Measurements from ENCODE around the gene PLCB1. TPM values are rescaled to one million over a fixed set of nuclear protein-coding genes. Genes with fewer than 3 reads are reported as not detected.
A peak's percentile ranks its signal among the peaks of the same experiment; 100 is the strongest.

Gene PLCB1
- total and polyA plus RNA-seq, 4 donors, result 1.6 to 43.8 (median 6.1) TPM

DNA sequence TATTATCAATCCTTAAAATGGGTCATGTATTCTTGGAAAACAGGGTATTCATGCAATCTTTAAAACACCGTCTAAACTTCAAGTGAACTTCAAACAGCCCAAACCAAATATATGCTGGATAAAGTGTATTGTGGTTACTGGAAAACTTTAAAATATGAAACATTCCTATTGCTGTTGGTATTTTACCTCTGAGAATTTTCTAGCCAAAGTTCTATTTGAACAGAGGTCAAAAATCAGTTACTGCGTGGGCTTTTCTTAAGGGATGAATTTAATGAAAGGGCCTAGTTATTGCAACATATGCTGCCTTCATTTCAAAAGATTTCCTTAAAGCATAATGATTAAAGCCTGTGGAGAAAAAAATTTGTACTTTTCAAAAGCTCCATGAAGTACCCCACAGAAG lies 436.0 kb downstream of the PLCB1 start:
- Histone ChIP-seq H3K36me3 (ENCODE audit: control insufficient read depth in 4 of 4, insufficient read depth in 4 of 4, low read length in 4 of 4) (no peaks in the 10 kb centered on the region), H3K27ac (ENCODE audit: low read depth in 1 of 2, low read length in 1 of 2) (no peak overlapping the region), H3K27me3 (ENCODE audit: control insufficient read depth in 3 of 3, insufficient read depth in 3 of 3, low read length in 2 of 3) (no peaks in the 10 kb centered on the region), H3K4me1 (ENCODE audit: control insufficient read depth in 5 of 5, insufficient read depth in 5 of 5, low read length in 5 of 5) (peaks cover 0 to 2% (median 0%) of the 10 kb centered on the region in 5 donors), H3K4me3 (no peak overlapping the region), H3K9me3 (ENCODE audit: control insufficient read depth in 4 of 4, insufficient read depth in 3 of 4, low read length in 3 of 4) (peaks cover 0 to 2% (median 0%) of the 10 kb centered on the region in 4 donors), H3K9ac (ENCODE audit: insufficient read depth in 1 of 2, low read length in 2 of 2) (no peak overlapping the region)
- ATAC-seq (ENCODE audit: insufficient read depth, low FRiP score), result no peak
- WGBS, 2 donors, result 43 to 53% methylated on average over 2 of the region's 2 CpGs
- TF ChIP-seq, protein P1, sequence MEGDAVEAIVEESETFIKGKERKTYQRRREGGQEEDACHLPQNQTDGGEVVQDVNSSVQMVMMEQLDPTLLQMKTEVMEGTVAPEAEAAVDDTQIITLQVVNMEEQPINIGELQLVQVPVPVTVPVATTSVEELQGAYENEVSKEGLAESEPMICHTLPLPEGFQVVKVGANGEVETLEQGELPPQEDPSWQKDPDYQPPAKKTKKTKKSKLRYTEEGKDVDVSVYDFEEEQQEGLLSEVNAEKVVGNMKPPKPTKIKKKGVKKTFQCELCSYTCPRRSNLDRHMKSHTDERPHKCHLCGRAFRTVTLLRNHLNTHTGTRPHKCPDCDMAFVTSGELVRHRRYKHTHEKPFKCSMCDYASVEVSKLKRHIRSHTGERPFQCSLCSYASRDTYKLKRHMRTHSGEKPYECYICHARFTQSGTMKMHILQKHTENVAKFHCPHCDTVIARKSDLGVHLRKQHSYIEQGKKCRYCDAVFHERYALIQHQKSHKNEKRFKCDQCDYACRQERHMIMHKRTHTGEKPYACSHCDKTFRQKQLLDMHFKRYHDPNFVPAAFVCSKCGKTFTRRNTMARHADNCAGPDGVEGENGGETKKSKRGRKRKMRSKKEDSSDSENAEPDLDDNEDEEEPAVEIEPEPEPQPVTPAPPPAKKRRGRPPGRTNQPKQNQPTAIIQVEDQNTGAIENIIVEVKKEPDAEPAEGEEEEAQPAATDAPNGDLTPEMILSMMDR (IDR thresholded peaks at IDR 0.05; ENCODE audit: control extremely low read depth, extremely low read depth), result no peak
- DNase-seq, result peak in 2 of 3 donors; percentile 43 to 65

DNA sequence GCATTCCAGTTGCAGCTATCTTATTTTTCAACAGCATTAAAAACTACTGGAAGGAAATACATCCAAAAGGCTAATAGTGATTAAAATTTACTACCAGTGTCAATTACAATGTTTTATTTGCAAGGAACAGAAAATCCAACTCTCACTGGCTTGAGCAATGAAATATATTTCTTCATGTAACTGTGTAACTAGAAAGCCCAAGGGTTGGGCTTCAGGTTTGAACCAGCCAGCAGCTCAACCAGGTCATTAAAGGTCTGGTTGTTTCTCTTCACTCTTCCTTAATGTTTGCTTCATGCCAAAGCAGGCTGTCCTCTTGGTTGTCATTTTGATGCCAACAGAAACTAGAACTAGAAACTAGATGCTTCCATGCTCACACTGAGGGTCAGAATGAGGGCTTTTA lies 437.7 kb downstream of the PLCB1 start:
- DNase-seq (no peak), ATAC-seq (ENCODE audit: insufficient read depth, low FRiP score) (no peak)
- TF ChIP-seq, protein P1 (IDR thresholded peaks at IDR 0.05; ENCODE audit: control extremely low read depth, extremely low read depth), result no peak
- Histone ChIP-seq H3K36me3 (ENCODE audit: control insufficient read depth in 4 of 4, insufficient read depth in 4 of 4, low read length in 4 of 4) (no peaks in the 10 kb centered on the region), H3K4me1 (ENCODE audit: control insufficient read depth in 5 of 5, insufficient read depth in 5 of 5, low read length in 5 of 5) (peaks cover 0 to 2% (median 0%) of the 10 kb centered on the region in 5 donors), H3K9me3 (ENCODE audit: control insufficient read depth in 4 of 4, insufficient read depth in 3 of 4, low read length in 3 of 4) (no peaks in the 10 kb centered on the region), H3K9ac (ENCODE audit: insufficient read depth in 1 of 2, low read length in 2 of 2) (no peak overlapping the region), H3K27me3 (ENCODE audit: control insufficient read depth in 3 of 3, insufficient read depth in 3 of 3, low read length in 2 of 3) (no peaks in the 10 kb centered on the region), H3K27ac (ENCODE audit: low read depth in 1 of 2, low read length in 1 of 2) (no peak overlapping the region), H3K4me3 (no peak overlapping the region)

DNA sequence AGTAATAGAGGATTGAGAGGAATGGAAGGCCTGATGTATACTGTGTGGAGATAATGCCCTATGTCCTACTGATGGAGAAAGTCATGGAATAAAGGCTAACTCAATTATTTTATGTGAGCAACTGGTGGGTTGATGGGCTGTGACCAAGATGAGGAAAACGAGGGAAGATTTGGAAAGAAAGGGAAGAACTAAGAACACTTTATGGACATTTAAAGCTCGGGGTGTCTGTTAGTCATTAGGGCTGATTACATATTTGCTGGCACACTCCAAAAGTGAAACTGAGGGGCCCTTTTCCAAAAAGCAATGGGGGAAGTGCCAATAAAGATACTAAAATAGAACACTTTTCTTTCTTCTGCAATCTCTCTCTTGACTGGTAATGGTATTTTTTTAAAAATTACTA lies 439.5 kb downstream of the PLCB1 start:
- no peak for ATAC-seq (ENCODE audit: insufficient read depth, low FRiP score)
- TF ChIP-seq, protein P1 (IDR thresholded peaks at IDR 0.05; ENCODE audit: control extremely low read depth, extremely low read depth), result no peak
- H3K9ac ChIP-seq (ENCODE audit: insufficient read depth in 1 of 2, low read length in 2 of 2), result no peak overlapping the region
- no peak overlapping the region for H3K4me3 ChIP-seq
- DNase-seq, result peak in 2 of 3 donors; percentile 4 to 13
- H3K27ac ChIP-seq (ENCODE audit: low read depth in 1 of 2, low read length in 1 of 2), result no peak overlapping the region
- no peaks in the 10 kb centered on the region for H3K27me3 ChIP-seq (ENCODE audit: control insufficient read depth in 3 of 3, insufficient read depth in 3 of 3, low read length in 2 of 3)
- no peaks in the 10 kb centered on the region for H3K36me3 ChIP-seq (ENCODE audit: control insufficient read depth in 4 of 4, insufficient read depth in 4 of 4, low read length in 4 of 4)
- peaks cover 0 to 2% (median 0%) of the 10 kb centered on the region in 5 donors for H3K4me1 ChIP-seq (ENCODE audit: control insufficient read depth in 5 of 5, insufficient read depth in 5 of 5, low read length in 5 of 5)
- H3K9me3 ChIP-seq (ENCODE audit: control insufficient read depth in 4 of 4, insufficient read depth in 3 of 4, low read length in 3 of 4), result no peaks in the 10 kb centered on the region
- WGBS, 2 donors, result 64 to 70% methylated on average over 2 of the region's 2 CpGs

DNA sequence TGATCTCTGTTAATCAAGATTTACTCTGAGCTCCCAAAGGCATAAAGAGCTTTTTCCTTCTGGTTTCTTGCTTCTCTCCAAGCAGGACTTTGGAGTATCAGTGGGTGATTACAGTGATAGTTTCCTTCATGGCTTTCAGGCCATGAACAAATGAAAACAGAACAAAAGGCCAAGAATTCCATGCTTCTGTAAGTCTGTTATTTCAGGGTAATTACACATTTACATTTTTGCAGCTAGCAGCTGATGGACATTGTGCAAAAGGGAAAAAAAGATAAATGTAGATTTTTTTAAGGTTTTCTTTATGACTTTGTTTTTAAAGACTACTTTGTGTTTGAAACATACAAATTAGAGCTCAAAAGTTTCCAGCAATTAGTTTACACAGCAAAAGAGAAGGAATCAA lies 441.6 kb downstream of the PLCB1 start:
- no peak for DNase-seq

More for the DNA sequence above, 441.6 kb downstream of the PLCB1 start:
- Histone ChIP-seq H3K27ac (ENCODE audit: low read depth in 1 of 2, low read length in 1 of 2) (no peak overlapping the region), H3K9ac (ENCODE audit: insufficient read depth in 1 of 2, low read length in 2 of 2) (no peak overlapping the region), H3K4me3 (no peak overlapping the region), H3K9me3 (ENCODE audit: control insufficient read depth in 4 of 4, insufficient read depth in 3 of 4, low read length in 3 of 4) (no peaks in the 10 kb centered on the region), H3K4me1 (ENCODE audit: control insufficient read depth in 5 of 5, insufficient read depth in 5 of 5, low read length in 5 of 5) (peaks cover 0 to 2% (median 0%) of the 10 kb centered on the region in 5 donors), H3K36me3 (ENCODE audit: control insufficient read depth in 4 of 4, insufficient read depth in 4 of 4, low read length in 4 of 4) (no peaks in the 10 kb centered on the region), H3K27me3 (ENCODE audit: control insufficient read depth in 3 of 3, insufficient read depth in 3 of 3, low read length in 2 of 3) (no peaks in the 10 kb centered on the region)
- ATAC-seq (ENCODE audit: insufficient read depth, low FRiP score), result no peak
- TF ChIP-seq, protein P1 (IDR thresholded peaks at IDR 0.05; ENCODE audit: control extremely low read depth, extremely low read depth), result no peak
